ENCODE measurements around the gene EIF3J.

Gene EIF3J

GRCh38 chr15:44595246-44595645 lies 58.3 kb downstream of the EIF3J start:
- DNase-seq (ENCODE audit: low spot score), result no peak

DNA sequence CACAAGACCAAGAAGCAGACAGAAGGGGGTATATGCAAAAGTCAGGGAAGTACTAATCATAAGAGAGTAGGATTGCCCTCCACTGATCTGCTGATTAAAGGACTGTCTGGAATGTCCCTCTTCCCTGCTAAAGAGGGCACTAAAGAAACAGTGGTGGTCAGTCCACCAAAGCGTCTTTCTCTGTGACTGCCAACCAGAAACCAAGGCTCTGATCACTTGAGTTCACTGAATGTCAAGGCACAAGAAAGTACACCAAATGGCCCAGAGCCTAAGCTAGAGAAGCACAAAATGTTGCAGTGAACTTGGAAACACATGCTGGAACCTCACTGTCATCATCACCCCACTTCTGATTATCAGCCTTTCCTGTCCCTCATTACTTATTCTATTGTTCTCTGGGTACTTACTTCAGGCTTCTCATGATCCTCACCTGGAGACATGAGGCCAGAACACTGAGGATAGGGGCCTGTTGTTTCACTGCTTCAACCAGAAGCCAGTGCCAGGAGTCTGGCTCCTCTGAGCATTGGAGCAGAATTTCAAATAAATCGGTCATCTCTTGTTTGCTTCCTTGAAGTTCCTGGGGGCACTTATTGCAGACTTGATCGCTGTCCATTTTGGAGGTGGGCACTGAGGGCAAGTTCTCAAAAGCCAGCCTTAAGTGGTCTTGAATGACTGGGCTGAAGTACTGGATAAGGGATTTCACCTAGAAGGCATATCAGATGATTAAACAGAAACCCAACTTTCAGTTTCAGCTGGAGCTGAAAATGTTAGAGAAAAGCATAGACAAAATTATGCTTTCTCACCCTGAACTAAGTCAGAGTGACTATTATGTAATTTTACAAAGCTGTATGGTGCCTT lies 58.9 kb downstream of the EIF3J start:
- DNase-seq (ENCODE audit: low spot score), result no peak

- DNase-seq (ENCODE audit: low spot score), result no peak
Observed at GRCh38 chr15:44596511-44597010, 59.6 kb downstream of the EIF3J start.

GRCh38 chr15:44598066-44598465 lies 61.1 kb downstream of the EIF3J start:
- no peak for DNase-seq (ENCODE audit: low spot score)

DNA sequence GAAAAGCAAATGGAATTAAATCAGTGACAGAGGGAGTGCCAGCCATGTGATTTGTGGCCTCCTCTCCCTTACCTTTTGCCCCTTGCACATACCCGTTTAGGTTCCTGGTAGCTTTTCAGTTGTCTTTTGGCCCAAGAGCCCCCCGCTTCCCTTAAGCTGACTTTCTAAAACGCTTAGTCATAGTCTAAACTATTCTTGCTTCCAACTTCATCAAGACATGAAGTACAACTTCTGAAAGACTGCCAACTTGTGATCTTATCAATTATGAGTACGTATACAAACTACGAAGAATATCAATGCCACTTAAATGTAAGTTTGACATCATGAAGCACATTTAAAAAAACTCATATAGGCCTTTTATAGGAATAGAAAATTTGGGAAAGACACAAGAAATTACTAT lies 61.9 kb downstream of the EIF3J start:
- DNase-seq (ENCODE audit: low spot score), result no peak

- no peak for DNase-seq (ENCODE audit: low spot score)
Observed at GRCh38 chr15:44603126-44603525, 66.2 kb downstream of the EIF3J start.

DNA sequence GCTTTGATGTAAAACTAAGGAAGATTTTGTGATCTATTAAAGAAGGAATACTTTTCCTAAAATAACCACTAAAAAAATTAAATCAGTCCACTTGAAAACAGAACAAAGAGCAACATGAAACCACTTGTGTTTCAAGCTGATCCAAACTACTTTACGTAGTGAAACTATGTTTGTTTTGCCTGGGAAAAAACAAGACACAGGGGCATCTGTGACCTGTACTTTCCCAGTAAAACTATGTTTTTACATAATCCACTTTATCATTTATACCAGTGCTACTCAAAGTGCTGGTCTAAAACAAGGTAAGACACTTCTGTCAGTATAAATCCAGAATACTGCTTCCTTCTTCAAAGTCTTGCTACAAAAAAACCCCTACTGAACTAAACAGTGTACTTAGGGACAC lies 69.8 kb downstream of the EIF3J start:
- no peak for DNase-seq (ENCODE audit: low spot score)
